GM04504 (cell line): ENCODE results near the gene ZC3H7B.
A peak's percentile ranks its signal among the peaks of the same experiment; 100 is the strongest.
"Not testable (repeated sequence)": the region's sequence is repeated elsewhere in the genome, so short reads cannot be mapped to it uniquely, and the experiment has no call there.

Experiments
- DNase-seq: peaks from one replicate; pipeline ENCODE4 v3.0.0-alpha.2; 2012; ENCODE audit warnings: low read depth

The ZC3H7B gene

DNA sequence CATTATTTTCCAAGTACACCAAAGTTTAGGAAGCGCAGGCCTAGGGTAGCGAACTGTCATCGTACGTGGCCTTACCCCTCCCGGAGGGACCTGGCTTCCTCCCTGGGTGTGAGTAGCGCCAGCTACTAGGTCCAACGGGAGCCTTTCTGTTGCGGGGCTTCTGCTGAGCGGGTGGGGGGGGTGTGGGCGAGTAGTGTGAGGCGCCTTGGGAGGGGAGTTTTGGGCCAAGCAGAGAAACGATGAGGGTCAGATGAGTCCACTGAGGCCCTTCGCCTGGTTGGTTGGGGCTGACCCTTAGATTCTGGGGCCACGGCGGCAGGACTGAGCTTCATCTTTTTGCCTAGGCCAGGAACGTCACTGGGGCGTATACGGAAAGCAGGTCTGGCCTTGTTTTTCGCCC is 81.3 kb downstream of the ZC3H7B start:
- no peak for DNase-seq

DNA sequence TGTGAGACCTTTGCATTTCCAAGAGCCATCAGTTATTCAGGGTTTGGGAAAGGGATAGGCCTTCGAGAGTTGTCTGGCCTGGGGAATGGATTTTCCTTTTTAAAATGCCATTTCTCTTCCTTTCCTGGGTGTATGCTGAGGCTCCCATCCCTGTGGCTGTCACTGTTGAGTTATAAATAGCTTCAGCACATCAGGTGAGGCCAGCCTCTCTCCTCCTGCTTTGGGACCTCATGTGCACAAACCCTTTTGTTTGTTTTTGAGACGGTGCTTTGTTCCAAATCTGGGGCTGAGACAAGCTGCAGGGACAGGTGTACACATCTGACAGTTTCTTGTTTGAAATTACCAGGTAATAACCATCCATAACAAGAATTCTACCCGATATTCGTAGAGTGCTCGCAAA is 81.8 kb downstream of the ZC3H7B start:
- DNase-seq, result no peak

- DNase-seq, result no peak
Measured at GRCh38 chr22:41384128-41384527, 82.8 kb downstream of the ZC3H7B start.

- DNase-seq, result no peak
Measured at GRCh38 chr22:41387341-41387740, 86.0 kb downstream of the ZC3H7B start.

DNA sequence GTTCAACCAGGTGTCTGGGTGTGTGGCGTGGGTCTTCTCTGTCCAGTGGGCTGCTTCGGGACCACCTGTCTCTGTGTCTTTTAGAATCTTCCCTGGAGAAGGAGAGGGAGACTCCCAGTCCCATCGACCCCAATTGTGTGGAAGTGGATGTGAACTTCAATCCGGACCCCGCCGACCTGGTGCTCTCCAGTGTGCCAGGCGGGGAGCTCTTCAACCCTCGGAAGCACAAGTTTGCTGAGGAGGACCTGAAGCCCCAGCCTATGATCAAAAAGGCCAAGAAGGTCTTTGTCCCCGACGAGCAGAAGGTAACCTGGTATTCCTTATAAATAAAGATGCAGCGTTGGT is 92.7 kb downstream of the ZC3H7B start:
- no peak for DNase-seq

- no peak for DNase-seq
Measured at GRCh38 chr22:41395531-41396240, 94.4 kb downstream of the ZC3H7B start.

- no peak for DNase-seq
Measured at GRCh38 chr22:41397143-41397811, 96.0 kb downstream of the ZC3H7B start.

- DNase-seq, result no peak
Measured at GRCh38 chr22:41398921-41399320, 97.6 kb downstream of the ZC3H7B start.

GRCh38 chr22:41401781-41402648 is 100.7 kb downstream of the ZC3H7B start:
- DNase-seq, result peak; percentile 64

- DNase-seq, result not testable (repeated sequence)
Measured at GRCh38 chr22:41402851-41403250, 101.5 kb downstream of the ZC3H7B start.

DNA sequence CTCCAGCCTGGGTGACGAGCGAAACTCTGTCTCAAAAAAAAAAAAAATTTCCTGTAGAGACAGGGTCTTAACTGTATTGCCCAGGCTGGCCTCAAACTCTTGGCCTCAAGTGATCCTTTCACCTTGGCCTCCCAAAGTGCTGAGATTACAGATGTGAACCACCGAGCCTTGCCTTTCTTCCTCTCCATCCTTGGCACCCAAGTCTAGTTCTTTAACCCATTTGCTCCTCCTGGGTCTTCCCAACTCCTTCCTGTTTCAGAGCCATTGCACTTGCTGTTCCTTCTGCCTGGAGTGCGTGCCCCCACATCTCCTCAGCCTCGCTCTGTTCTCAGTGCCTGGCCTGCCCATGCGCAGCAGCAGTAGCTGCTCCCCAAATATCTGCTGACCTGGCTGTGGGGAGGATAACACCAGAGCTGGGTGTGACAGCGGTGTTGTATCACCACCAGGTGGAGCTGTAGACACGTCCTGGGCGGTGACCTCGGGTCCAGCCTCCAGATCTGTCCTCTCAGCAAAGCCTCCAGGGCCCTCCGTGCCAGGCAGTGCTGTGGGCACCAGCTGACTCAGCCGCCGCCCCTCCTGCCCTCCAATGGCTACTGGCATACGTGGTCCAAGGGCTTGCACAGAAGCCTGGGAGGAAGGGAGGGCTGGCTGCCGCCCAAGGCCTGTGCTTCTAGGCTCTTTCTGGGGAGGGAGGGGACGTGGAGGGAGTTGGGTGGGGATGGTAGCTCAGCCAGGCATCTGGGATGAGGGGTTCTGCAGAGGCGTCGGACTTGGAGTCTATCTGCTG is 102.4 kb downstream of the ZC3H7B start:
- DNase-seq, result peak; percentile 63

DNA sequence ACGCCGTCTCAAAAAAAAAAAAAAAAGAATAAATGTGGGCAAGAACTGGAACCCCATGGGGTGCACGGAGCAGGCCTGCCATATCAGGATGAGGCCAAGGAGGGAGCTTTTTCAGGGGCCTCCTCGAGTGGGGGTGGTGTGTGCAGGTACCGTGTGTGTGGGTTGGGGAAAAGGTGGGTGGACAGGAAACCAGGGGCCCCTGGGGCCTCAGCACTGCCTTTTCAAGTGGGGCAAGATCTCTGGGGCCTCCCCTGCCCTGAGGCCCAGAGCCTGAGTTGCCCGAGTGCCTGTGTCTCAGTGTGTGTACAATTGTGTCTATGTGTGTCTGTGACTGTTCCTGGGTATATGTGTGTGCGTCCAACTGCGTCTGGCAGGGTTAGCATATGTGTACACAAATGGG is 104.3 kb downstream of the ZC3H7B start:
- no peak for DNase-seq

DNA sequence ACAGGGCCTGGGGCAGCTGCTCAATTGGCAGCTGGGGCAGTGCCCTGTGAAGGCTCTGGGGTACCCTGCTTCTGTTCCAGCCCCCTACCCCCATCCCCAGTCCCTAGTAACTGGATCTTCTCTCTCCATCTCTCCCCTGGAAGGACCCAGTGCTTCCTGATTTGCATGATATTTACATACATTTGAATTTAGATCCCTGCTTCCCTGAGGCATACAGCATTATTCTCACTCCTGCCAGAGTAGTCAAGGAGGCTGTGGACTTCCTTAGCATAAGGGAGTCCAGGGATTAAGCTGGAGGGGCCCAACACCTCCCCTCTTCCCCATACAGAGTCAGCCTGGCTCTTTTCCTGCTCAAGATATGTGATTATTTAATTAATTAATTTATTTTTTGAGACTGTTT is 105.1 kb downstream of the ZC3H7B start:
- DNase-seq, result no peak

- DNase-seq, result no peak
Measured at GRCh38 chr22:41407433-41407832, 106.1 kb downstream of the ZC3H7B start.

- DNase-seq, result no peak
Measured at GRCh38 chr22:41408665-41409064, 107.3 kb downstream of the ZC3H7B start.
